Lung (tissue), 12 donors: ENCODE results near the gene EGLN3. TPM values are rescaled to one million over a fixed set of nuclear protein-coding genes. Genes with fewer than 3 reads are reported as not detected.

Source experiments
- ATAC-seq: fragments of 200-7000 bp; cut with Tn5 transposase; one replicate; pipeline ENCODE4 v1.9.1; 2020; ENCODE audit warnings: moderate number of reproducible peaks; ENCODE audit not compliant: insufficient read depth, low FRiP score
- DNase-seq, 3 donors: peaks; one replicate each; pipeline ENCODE4 v3.0.0-alpha.2; 2013 to 2017
- H3K27ac ChIP-seq, 2 donors: one replicate each; pipeline ENCODE4 v1.5.1; 2013; ENCODE audit warnings: mild to moderate bottlenecking in 2 of 2, moderate library complexity in 2 of 2, control low read depth in 1 of 2, inconsistent platforms in 1 of 2, low read depth in 1 of 2, low read length in 1 of 2
- H3K27me3 ChIP-seq, 3 donors: one replicate each; pipeline ENCODE4 v1.5.1; 2013; ENCODE audit warnings: low read length in 2 of 3; ENCODE audit not compliant: control insufficient read depth in 3 of 3, insufficient read depth in 3 of 3
- H3K36me3 ChIP-seq, 4 donors: one replicate each; pipeline ENCODE4 v1.5.1; 2013; ENCODE audit warnings: low read length in 4 of 4, mild to moderate bottlenecking in 1 of 4, moderate library complexity in 1 of 4; ENCODE audit not compliant: control insufficient read depth in 4 of 4, insufficient read depth in 4 of 4
- H3K4me1 ChIP-seq, 5 donors: one replicate each; pipeline ENCODE4 v1.5.1; 2013; ENCODE audit warnings: low read length in 5 of 5, mild to moderate bottlenecking in 2 of 5, moderate library complexity in 1 of 5; ENCODE audit not compliant: control insufficient read depth in 5 of 5, insufficient read depth in 5 of 5
- H3K4me3 ChIP-seq: one replicate; pipeline ENCODE4 v1.5.1; 2013; ENCODE audit warnings: mild to moderate bottlenecking, control low read depth, moderate library complexity
- H3K9ac ChIP-seq, 2 donors: one replicate each; pipeline ENCODE4 v1.5.1; 2013; ENCODE audit warnings: low read length in 2 of 2, control low read depth in 1 of 2; ENCODE audit not compliant: insufficient read depth in 1 of 2
- H3K9me3 ChIP-seq, 4 donors: one replicate each; pipeline ENCODE4 v1.5.1; 2013; ENCODE audit warnings: low read length in 3 of 4, mild to moderate bottlenecking in 1 of 4, moderate library complexity in 1 of 4; ENCODE audit not compliant: control insufficient read depth in 4 of 4, insufficient read depth in 3 of 4
- CTCF ChIP-seq: IDR thresholded peaks from 2 replicates; pipeline ENCODE4 v1.5.1; 2012; ENCODE audit warnings: mild to moderate bottlenecking; ENCODE audit errors: control extremely low read depth, extremely low read depth
- WGBS, 2 donors: extraction: QIAGEN DNeasy Blood & Tissue Kit; methylation state at CpG; one replicate each; pipeline ENCODE4 v1.1.7; 2013; 5-methylcytosine and 5-hydroxymethylcytosine counted together
- polyA plus RNA-seq, 2 donors: library from polyadenylated mRNA; stranded (reverse); fragments of 200-250 nt; gene quantifications; one replicate each; pipeline ENCODE4 v1.2.1, GENCODE V29; 2013
- total RNA-seq, 2 donors: library from RNA; depleted of rRNA in 1 of 2; stranded (reverse); fragments of >200 nt in 1 of 2; gene quantifications; one replicate each; pipeline ENCODE4 v1.2.1, GENCODE V29; 2014 to 2021
- donor health status: control.
- donor health status: control.
- donor health status: Bipolar disorder and iron deficiency.
- donor health status: healthy.
- donor health status: DM: yes; HTN: yes; CAD: no.

Gene EGLN3
- total and polyA plus RNA-seq, 4 donors, result 2.6 to 80.6 (median 6.2) TPM

GRCh38 chr14:33945210-33946088 is 5.4 kb downstream of the EGLN3 start:
- no peak overlapping the region for H3K9ac ChIP-seq
- WGBS, 2 donors, result 93 to 96% methylated on average over 4 of the region's 4 CpGs
- H3K27ac ChIP-seq, result peak overlapping the region in 1 of 2 donors; percentile 34
- no peaks in the 10 kb centered on the region for H3K9me3 ChIP-seq
- ATAC-seq, result no peak
- H3K4me1 ChIP-seq, result peaks cover 0 to 22% (median 2%) of the 10 kb centered on the region in 5 donors
- no peak for TF ChIP-seq CTCF
- DNase-seq, result no peak
- H3K4me3 ChIP-seq, result no peak overlapping the region
- H3K36me3 ChIP-seq, result peaks cover 0 to 5% (median 0%) of the 10 kb centered on the region in 4 donors
- H3K27me3 ChIP-seq, result peaks cover 0 to 26% (median 22%) of the 10 kb centered on the region in 3 donors

GRCh38 chr14:33943096-33943883 is 7.6 kb downstream of the EGLN3 start:
- ATAC-seq (no peak), DNase-seq (peak in 1 of 3 donors; percentile 52)
- Histone ChIP-seq H3K27ac (no peak overlapping the region), H3K4me1 (peaks cover 2 to 34% (median 6%) of the 10 kb centered on the region in 5 donors), H3K9me3 (no peaks in the 10 kb centered on the region), H3K27me3 (peaks cover 0 to 5% (median 4%) of the 10 kb centered on the region in 3 donors), H3K4me3 (no peak overlapping the region), H3K9ac (no peak overlapping the region), H3K36me3 (peaks cover 0 to 5% (median 0%) of the 10 kb centered on the region in 4 donors)
- WGBS, 2 donors, result 65 to 75% methylated on average over 8 of the region's 8 CpGs
- no peak for TF ChIP-seq CTCF

- ATAC-seq (no peak), DNase-seq (no peak)
- 79 to 83% methylated on average over 3 of the region's 3 CpGs for WGBS, 2 donors
- peaks cover 5 to 42% (median 11%) of the 10 kb centered on the region in 5 donors for H3K4me1 ChIP-seq
- peaks cover 0 to 5% (median 0%) of the 10 kb centered on the region in 4 donors for H3K36me3 ChIP-seq
- no peaks in the 10 kb centered on the region for H3K9me3 ChIP-seq
- no peak overlapping the region for H3K4me3 ChIP-seq
- no peak for TF ChIP-seq CTCF
- no peak overlapping the region for H3K9ac ChIP-seq
- peak overlapping the region in 1 of 2 donors; percentile 68 for H3K27ac ChIP-seq
- peaks cover 0 to 2% (median 0%) of the 10 kb centered on the region in 3 donors for H3K27me3 ChIP-seq
Measured at GRCh38 chr14:33941718-33942117, 9.2 kb downstream of the EGLN3 start.
